Stimulated activated CD8-positive, alpha-beta memory T cell treated with anti-CD3 and anti-CD28 coated beads, Interleukin-15, amount 100 ng/mL, for 1 hour (primary cell): Measurements from ENCODE around the gene GDI1.

Experiments used
- DNase-seq: peaks from one replicate; pipeline ENCODE4 v3.0.0-alpha.2; 2020; ENCODE audit warnings: low read depth

The GDI1 gene

GRCh38 chrX:154437971-154438893, 1.3 kb downstream of the GDI1 start:
- no peak for DNase-seq

GRCh38 chrX:154439841-154440240, 2.9 kb downstream of the GDI1 start:
- no peak for DNase-seq

DNA sequence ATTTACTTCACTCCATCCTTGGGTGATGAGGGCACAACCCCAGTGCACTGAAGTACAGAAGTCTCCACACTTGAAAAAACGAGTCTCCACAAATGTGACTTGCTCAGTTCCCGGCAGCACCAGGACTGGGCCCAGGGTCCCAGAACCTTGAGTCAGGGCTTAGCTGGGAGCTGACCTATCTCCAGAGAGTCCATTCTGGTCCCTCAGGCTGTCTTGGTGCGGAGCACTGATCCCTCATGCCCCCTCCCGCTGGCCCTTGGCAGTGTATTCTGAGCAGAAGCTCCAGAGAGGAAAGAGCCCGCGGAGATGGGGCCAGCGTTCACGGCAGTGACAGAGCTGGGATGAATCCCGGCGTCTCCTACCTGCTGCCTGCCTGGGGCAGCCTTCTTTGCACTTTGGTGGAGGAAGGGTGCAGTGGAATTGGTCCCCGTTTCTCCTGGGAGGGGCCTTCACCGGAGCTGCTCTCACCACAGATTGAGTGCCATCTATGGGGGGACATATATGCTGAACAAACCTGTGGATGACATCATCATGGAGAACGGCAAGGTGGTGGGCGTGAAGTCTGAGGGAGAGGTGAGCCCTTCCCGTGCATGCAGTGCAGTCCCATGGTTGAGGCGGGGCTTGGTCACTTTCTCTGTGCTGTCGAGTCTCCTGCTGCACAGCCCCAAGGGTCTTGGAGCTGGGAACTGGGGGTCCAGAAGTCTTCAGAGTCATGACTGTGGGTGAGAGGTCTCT, 3.8 kb downstream of the GDI1 start:
- no peak for DNase-seq

- DNase-seq: no peak
Observed at GRCh38 chrX:154441564-154441963, 4.6 kb downstream of the GDI1 start.

DNA sequence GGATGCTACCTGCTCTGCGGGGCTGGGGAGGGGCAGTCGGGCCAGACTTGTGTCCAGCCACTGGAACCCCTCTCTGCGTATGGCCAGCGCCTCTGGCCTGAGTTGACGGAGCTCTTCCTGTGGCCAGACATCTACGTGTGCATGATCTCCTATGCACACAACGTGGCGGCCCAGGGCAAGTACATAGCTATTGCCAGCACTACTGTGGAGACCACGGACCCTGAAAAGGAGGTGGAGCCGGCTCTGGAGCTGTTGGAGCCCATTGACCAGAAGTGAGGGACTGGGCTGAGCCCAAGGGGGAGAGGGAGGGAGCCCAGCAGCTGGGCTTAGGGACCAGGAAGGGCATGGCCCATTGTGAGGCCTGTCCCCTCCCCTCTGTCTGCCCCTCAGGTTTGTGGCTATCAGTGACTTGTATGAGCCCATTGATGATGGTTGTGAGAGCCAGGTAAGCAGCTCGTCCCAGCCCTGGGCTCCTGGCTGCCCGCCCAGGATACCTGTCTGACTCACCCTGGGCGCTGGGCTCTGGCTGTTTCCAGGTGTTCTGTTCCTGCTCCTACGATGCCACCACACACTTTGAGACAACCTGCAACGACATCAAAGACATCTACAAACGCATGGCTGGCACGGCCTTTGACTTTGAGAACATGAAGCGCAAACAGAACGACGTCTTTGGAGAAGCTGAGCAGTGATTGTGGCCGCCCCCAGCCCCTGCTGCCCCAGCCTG, 5.2 kb downstream of the GDI1 start:
- DNase-seq: no peak

GRCh38 chrX:154443479-154443910, 6.5 kb downstream of the GDI1 start:
- DNase-seq: no peak

GRCh38 chrX:154443992-154444754, 7.2 kb downstream of the GDI1 start, which contains the start of gene FAM50A:
TSS of gene FAM50A (plus strand) at chrX:154444141. CDS start at chrX:154444236, 95 bp downstream.
- peak; percentile 24 for DNase-seq

DNA sequence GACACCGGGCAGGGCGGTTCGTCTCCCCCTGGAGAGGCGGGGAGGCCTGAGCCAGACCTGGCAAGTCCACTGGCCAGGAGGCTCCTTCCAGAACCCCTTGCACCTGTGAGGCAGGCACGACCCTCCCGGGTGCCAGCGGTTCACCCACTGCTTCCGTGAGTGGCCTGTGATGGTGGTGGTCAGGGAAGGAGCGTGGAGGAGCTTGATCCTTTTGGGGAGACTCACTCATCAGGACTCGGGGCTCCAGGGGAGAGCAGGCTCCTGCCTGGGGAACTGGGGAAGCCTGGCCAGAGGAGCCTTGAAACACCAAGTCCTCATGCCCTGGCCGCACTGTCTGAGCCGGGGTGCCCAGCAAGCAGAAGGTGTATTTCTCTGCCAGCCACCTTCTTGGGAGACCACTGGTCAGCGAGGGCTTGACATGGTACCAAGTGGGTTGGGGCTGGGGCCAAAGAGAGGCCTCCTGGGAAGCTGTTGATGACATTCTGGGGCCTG, 7.8 kb downstream of the GDI1 start:
- DNase-seq: no peak

GRCh38 chrX:154445776-154446175, 8.8 kb downstream of the GDI1 start:
- no peak for DNase-seq

DNA sequence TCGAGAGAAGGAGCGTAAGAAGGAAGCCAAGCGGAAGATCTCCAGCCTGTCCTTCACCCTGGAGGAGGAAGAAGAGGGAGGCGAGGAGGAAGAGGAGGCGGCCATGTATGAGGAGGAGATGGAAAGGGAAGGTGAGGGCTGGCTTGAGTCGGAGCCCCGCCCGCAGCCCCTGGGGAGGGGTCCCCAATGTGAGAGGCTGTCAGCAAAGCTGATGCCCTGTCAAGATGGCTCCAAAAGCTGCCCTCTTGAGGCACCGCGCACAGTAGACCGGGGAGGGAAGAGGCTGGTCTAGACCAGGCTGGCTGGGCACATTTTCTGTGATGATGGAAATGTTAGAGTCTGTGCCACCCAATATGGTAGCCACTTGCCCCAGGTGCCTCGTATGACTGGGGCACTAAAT, 9.5 kb downstream of the GDI1 start:
- no peak for DNase-seq

DNA sequence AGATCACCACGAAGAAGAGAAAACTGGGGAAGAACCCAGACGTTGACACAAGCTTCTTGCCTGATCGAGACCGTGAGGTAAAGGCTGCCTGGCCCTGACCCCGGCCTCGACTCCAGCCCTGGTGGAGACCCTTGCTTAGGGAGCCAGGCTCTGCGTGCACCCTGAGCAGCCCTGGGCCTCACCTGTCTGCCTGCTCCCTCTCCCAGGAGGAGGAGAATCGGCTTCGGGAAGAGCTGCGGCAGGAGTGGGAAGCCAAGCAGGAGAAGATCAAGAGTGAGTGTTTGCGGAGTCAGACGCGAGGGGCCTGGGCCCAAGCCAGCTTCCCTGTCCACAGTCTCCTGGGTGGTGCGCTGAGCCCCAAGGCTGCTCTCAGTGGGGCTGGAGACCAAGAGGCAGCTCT, 11.5 kb downstream of the GDI1 start:
- DNase-seq: no peak

- no peak for DNase-seq
Observed at GRCh38 chrX:154449618-154450017, 12.7 kb downstream of the GDI1 start.

- no peak for DNase-seq
Observed at GRCh38 chrX:154450312-154450711, 13.4 kb downstream of the GDI1 start.

- DNase-seq: no peak
Observed at GRCh38 chrX:154452823-154453222, 15.9 kb downstream of the GDI1 start.

DNA sequence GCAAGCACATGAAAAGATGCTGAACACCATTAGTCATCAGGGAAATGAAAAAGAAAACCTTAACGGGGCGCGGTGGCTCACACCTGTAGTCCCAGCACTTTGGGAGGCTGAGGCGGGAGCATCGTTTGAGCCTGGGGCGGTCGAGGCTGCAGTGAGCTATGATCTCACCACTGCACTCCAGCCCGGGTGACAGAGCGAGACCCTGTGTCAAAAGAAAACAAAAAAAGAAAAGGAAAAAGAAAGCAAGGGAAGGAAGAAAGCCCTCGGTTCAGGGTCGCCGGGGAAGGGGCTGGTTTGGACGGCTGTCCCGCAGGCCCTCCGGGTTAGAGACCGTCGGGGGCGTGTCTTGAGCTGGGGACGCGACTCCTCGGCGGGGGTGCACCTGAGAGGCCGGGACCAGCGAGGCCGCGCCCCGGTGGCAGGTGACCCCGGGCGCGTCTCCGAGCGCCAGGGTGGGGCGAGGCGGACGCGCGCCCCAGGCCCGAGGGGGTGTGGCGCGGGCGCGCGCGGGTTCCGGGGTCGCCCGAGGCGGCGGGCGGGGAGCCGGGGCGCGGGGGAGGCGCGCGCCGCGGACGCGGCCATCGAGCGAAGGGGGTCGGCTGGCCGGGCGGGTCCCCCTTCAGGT, 20.6 kb downstream of the GDI1 start:
- DNase-seq: no peak

- no peak for DNase-seq
Observed at GRCh38 chrX:154458116-154458953, 21.4 kb downstream of the GDI1 start, which contains the start of gene PLXNA3. TSS of gene PLXNA3 (plus strand) at chrX:154458281. CDS start at chrX:154460184, 1,903 bp downstream.

DNA sequence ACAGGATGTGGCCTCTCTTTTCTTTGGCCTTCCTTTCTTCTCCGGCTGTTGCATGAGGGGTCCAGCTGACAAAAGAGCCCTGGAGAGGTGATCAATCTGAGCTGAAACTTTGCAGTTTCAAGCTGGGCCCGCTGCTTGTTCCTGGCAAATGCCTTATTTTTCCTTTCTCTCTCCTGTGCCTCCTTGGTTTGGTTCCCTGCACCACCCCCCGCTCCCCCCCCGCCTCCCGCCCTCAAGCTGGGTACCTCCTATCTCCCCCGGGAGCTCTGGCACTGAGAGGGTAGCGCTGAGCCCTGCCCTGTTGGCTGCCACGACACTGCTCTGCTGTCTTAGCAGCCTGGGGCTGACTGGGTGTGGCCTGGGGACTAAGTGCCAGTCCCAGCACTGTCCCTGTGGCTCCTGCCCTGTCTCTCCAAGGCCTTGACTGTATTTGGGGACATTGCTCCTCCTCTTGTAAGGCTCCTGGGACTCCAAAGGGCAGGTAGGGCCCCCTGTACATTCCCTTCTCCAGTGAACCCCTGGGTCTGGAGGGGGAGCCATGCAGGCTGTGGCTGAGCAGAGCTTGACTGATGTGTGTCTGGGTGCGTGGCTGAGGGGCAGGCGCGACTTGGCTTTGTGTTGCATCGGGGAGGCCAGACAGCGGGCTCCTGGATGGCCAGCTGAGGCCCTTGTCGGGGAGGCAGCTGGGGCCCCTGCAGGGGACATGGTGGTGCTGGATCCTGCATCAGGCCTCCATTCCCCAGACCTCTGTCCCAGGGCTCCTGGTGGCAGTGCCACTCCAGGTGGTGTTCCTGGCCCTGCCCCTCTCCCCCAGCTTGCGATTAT, 22.2 kb downstream of the GDI1 start:
- DNase-seq: no peak

GRCh38 chrX:154459832-154460231, 22.9 kb downstream of the GDI1 start:
- no peak for DNase-seq

DNA sequence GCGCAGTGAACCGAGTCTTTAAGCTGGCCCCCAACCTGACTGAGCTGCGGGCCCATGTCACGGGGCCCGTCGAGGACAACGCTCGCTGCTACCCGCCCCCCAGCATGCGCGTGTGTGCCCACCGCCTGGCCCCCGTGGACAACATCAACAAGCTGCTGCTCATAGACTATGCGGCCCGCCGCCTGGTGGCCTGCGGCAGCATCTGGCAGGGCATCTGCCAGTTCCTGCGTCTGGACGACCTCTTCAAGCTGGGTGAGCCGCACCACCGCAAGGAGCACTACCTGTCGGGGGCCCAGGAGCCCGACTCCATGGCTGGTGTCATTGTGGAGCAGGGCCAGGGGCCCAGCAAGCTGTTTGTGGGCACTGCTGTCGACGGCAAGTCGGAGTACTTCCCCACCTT, 23.4 kb downstream of the GDI1 start:
- no peak for DNase-seq
